Uterus (tissue), 2 donors: ENCODE measurements around the gene CCDC77.

ENCODE experiments used
- POLR2A ChIP-seq, 2 donors: fragments of 450-650 bp; IDR thresholded peaks; one replicate each; pipeline ENCODE4 v1.6.1; 2016; ENCODE audit warnings: antibody characterized with exemption in 2 of 2, mild to moderate bottlenecking in 1 of 2, moderate library complexity in 1 of 2
- TF ChIP-seq, protein P1 (sequence below), 4 experiments: fragments of 200-600 bp in 2 of 4; fragments of 450-650 bp in 2 of 4; sonication (generic) in 2 of 4; IDR thresholded peaks; one replicate each; pipeline ENCODE4 v1.5.1; 2016 to 2019; ENCODE audit warnings: antibody characterized with exemption in 4 of 4, mild to moderate bottlenecking in 2 of 4, moderate library complexity in 1 of 4

DNA sequence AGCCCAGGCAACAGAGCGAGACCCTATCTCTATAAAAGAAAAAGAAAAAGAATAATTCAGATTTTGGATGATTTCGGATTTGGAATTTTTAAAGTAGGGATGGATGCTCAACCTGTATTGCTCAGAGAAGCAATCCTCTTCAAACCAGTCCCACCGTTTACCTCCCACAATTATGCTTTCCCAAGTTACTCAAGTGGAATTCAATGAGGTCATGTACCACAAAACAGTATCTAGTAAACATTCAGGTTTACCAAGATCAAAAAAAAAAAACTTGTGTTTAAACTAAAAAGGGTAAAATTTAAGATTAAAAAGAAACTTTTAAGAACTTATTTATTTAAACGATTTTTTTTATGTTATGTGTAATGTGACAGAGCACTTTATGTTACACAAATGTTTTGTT, 14.8 kb upstream of the CCDC77 start:
- TF ChIP-seq, protein P1, sequence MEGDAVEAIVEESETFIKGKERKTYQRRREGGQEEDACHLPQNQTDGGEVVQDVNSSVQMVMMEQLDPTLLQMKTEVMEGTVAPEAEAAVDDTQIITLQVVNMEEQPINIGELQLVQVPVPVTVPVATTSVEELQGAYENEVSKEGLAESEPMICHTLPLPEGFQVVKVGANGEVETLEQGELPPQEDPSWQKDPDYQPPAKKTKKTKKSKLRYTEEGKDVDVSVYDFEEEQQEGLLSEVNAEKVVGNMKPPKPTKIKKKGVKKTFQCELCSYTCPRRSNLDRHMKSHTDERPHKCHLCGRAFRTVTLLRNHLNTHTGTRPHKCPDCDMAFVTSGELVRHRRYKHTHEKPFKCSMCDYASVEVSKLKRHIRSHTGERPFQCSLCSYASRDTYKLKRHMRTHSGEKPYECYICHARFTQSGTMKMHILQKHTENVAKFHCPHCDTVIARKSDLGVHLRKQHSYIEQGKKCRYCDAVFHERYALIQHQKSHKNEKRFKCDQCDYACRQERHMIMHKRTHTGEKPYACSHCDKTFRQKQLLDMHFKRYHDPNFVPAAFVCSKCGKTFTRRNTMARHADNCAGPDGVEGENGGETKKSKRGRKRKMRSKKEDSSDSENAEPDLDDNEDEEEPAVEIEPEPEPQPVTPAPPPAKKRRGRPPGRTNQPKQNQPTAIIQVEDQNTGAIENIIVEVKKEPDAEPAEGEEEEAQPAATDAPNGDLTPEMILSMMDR (IDR thresholded peaks at IDR 0.05) = no peak
- TF ChIP-seq POLR2A (IDR thresholded peaks at IDR 0.05) = no peak
